Endothelial cell of umbilical vein (primary cell): ENCODE results near the gene CLDN34. TPM values are rescaled to one million over a fixed set of nuclear protein-coding genes. Genes with fewer than 3 reads are reported as not detected.

ENCODE experiments used
- BruUV-seq: library from RNA; stranded (reverse); fragments of 400-500 nt; replicated peaks from 2 replicates; lab custom pipeline; 2021; lab: Mats Ljungman, UMichigan
- CTCF ChIA-PET: fragments of 300-600, 350-600 bp; sonication (Branson Sonifier 250); formaldehyde crosslinking; loops from one replicate; lab custom pipeline; 2021; ENCODE audit warnings: antibody characterized with exemption, inconsistent platforms; lab: Charles Lee
- POLR2A ChIA-PET: fragments of 300-600, 350-600 bp; sonication (Branson Sonifier 250); formaldehyde crosslinking; loops from one replicate; lab custom pipeline; 2021; ENCODE audit warnings: antibody characterized with exemption, inconsistent platforms; lab: Charles Lee
- DNase-seq: peaks from one replicate; pipeline ENCODE4 v3.0.0-alpha.2; 2011; ENCODE audit warnings: low read depth, low spot score
- FAIRE-seq: peaks from 2 replicates; lab custom pipeline; 2011; peaks lifted over from hg19 to GRCh38; lab: Jason Lieb, UNC
- H2AFZ ChIP-seq: 2 replicates; pipeline ENCODE4 v1.6.0; 2012; ENCODE audit warnings: low read depth, low read length, control low read depth, inconsistent platforms
- H3K27ac ChIP-seq: 2 replicates; pipeline ENCODE4 v1.5.1; 2011; ENCODE audit warnings: low read depth, mild to moderate bottlenecking, control low read depth, low read length, moderate library complexity; ENCODE audit not compliant: insufficient read depth
- H3K27me3 ChIP-seq, 2 experiments: 2 replicates each; pipeline versions ENCODE4 v1.6.0 to v1.6.1; 2011; ENCODE audit warnings: low read length in 2 of 2, mixed read lengths in 1 of 2; ENCODE audit not compliant: control insufficient read depth in 2 of 2, insufficient read depth in 2 of 2
- H3K36me3 ChIP-seq, 2 experiments: 2 replicates in 1 of 2; 3 replicates in 1 of 2; pipeline ENCODE4 v1.5.1; 2011; ENCODE audit warnings: low read length in 2 of 2, mild to moderate bottlenecking in 1 of 2, moderate library complexity in 1 of 2; ENCODE audit not compliant: control insufficient read depth in 2 of 2, insufficient read depth in 2 of 2; ENCODE audit errors: extremely low read depth in 1 of 2
- H3K4me1 ChIP-seq: 3 replicates; pipeline ENCODE4 v1.5.1; 2011; ENCODE audit warnings: mild to moderate bottlenecking, low read length; ENCODE audit not compliant: control insufficient read depth, insufficient read depth; ENCODE audit errors: extremely low read depth
- H3K4me2 ChIP-seq: 2 replicates; pipeline ENCODE4 v1.6.1; 2011; ENCODE audit warnings: low read length, control low read depth, mixed read lengths; ENCODE audit not compliant: insufficient read depth
- H3K4me3 ChIP-seq, 3 experiments: fragments of 200-600 bp in 1 of 3; sonication (generic), shearing (Covaris generic) in 1 of 3; replicated peaks in 1 of 3; 2 replicates each; pipeline ENCODE4 v1.5.1; 2011 to 2016; ENCODE audit warnings: control low read depth in 3 of 3, low read length in 3 of 3, mild to moderate bottlenecking in 2 of 3, inconsistent platforms in 1 of 3, low read depth in 1 of 3, moderate library complexity in 1 of 3; ENCODE audit not compliant: insufficient read depth in 1 of 3
- H3K79me2 ChIP-seq: 2 replicates; pipeline ENCODE4 v1.6.0; 2012; ENCODE audit warnings: low read length, inconsistent platforms; ENCODE audit not compliant: control insufficient read depth, insufficient read depth
- H3K9ac ChIP-seq: replicated peaks from 2 replicates; pipeline ENCODE3; 2011; ENCODE audit warnings: low read length, control low read depth; ENCODE audit not compliant: insufficient read depth; ENCODE audit errors: extremely low read depth
- H3K9me1 ChIP-seq: replicated peaks from 3 replicates; pipeline ENCODE4 v1.6.0; 2011; ENCODE audit warnings: mild to moderate bottlenecking, low read length; ENCODE audit not compliant: control insufficient read depth, insufficient read depth; ENCODE audit errors: extremely low read depth
- H3K9me3 ChIP-seq: replicated peaks from 2 replicates; pipeline ENCODE4 v1.5.1; 2012; ENCODE audit warnings: low read length, inconsistent platforms; ENCODE audit not compliant: control insufficient read depth, insufficient read depth
- H4K20me1 ChIP-seq: replicated peaks from 2 replicates; pipeline ENCODE3; 2011; ENCODE audit warnings: mild to moderate bottlenecking, low read length; ENCODE audit not compliant: control insufficient read depth, insufficient read depth; ENCODE audit errors: extremely low read depth
- CTCF ChIP-seq, 2 donors: IDR thresholded peaks; 1 replicate in 1 of 2; 2 replicates in 1 of 2; pipeline ENCODE4 v1.5.1; 2011; ENCODE audit warnings: low read length in 2 of 2, mild to moderate bottlenecking in 2 of 2, moderate library complexity in 2 of 2, control low read depth in 1 of 2, inconsistent platforms in 1 of 2, low read depth in 1 of 2; ENCODE audit not compliant: insufficient read depth in 1 of 2; ENCODE audit errors: extremely low read depth in 1 of 2
- EZH2 ChIP-seq: IDR thresholded peaks from 2 replicates; pipeline ENCODE4 v1.6.1; 2012; ENCODE audit warnings: borderline replicate concordance, low read depth, mild to moderate bottlenecking, moderate library complexity, low read length, inconsistent platforms; ENCODE audit not compliant: severe bottlenecking
- FOS ChIP-seq: IDR thresholded peaks from 2 replicates; pipeline ENCODE4 v1.6.1; 2011; ENCODE audit warnings: mild to moderate bottlenecking, low read length, moderate library complexity, borderline replicate concordance; ENCODE audit not compliant: insufficient read depth
- GATA2 ChIP-seq: IDR thresholded peaks from 2 replicates; pipeline ENCODE4 v1.7.0; 2011; ENCODE audit warnings: low read depth, mild to moderate bottlenecking, moderate library complexity, mixed read lengths, low read length; ENCODE audit not compliant: insufficient read length, insufficient read depth
- JUN ChIP-seq: IDR thresholded peaks from 2 replicates; pipeline ENCODE4 v1.6.1; 2011; ENCODE audit warnings: borderline replicate concordance, low read depth; ENCODE audit not compliant: insufficient read length, insufficient read depth
- MAX ChIP-seq: IDR thresholded peaks from 2 replicates; pipeline ENCODE4 v1.6.1; 2011; ENCODE audit not compliant: insufficient read depth, insufficient read length
- MYC ChIP-seq: IDR thresholded peaks from one replicate; pipeline ENCODE4 v1.6.1; 2011; ENCODE audit warnings: mild to moderate bottlenecking, low read depth, low read length
- POLR2A ChIP-seq: IDR thresholded peaks from 2 replicates; pipeline ENCODE4 v1.6.1; 2012; ENCODE audit warnings: low read depth, mild to moderate bottlenecking, control low read depth, low read length
- POLR2AphosphoS5 ChIP-seq: IDR thresholded peaks from 2 replicates; pipeline ENCODE4 v1.6.1; 2012; ENCODE audit warnings: low read depth, mild to moderate bottlenecking, control low read depth, low read length, moderate library complexity; ENCODE audit not compliant: insufficient read depth
- dilution Hi-C: fragments of 300-500 bp; cut with MboI; formaldehyde crosslinking; loops from one replicate; pipeline ENCODE4 v1.15.0; 2019; ENCODE audit warnings: low sequenced_read_pairs; ENCODE audit not compliant: extremely low pct_ligation_motif_present
- intact Hi-C: fragments of 100-400 bp; cut with micrococcal nuclease; formaldehyde crosslinking; loops from one replicate; pipeline ENCODE4 v1.10.0; 2022
- polyA plus RNA-seq, 4 experiments: library from polyadenylated mRNA; depleted of rRNA in 3 of 4; stranded (reverse) in 3 of 4; unstranded in 1 of 4; fragments of >200 nt; gene quantifications; 2 replicates each; pipeline versions ENCODE4 v1.2.1 to v1.2.3, GENCODE V29; 2011 to 2012; ENCODE audit warnings: missing spikeins in 1 of 4
- total RNA-seq: library from RNA; stranded (reverse); gene quantifications from 2 replicates; pipeline ENCODE4 v1.2.3, GENCODE V29; 2021

CLDN34 gene
- total and polyA plus RNA-seq, 2 donors (not counting 3 experiments of a cell fraction or from before 2014, with no cell fraction given), result 0.08 to 0.46 TPM

GRCh38 chrX:9948406-9948805 is 18.8 kb upstream of the CLDN34 start:
- Histone ChIP-seq H3K9me3 (no peaks in the 10 kb centered on the region), H3K27me3 (no peaks in the 10 kb centered on the region), H3K79me2 (no peaks in the 10 kb centered on the region), H4K20me1 (no peaks in the 10 kb centered on the region), H2AFZ (no peak overlapping the region), H3K4me2 (no peak overlapping the region), H3K27ac (no peak overlapping the region), H3K4me3 (no peak overlapping the region), H3K9ac (no peak overlapping the region), H3K9me1 (no peaks in the 10 kb centered on the region), H3K4me1 (no peaks in the 10 kb centered on the region), H3K36me3 (peaks cover 0 to 4% of the 10 kb centered on the region in 2 experiments)
- BruUV-seq, result no TSS peak
- no peak for DNase-seq
- FAIRE-seq, result no peak
- ChIA-PET CTCF (no interaction called here), POLR2A (no interaction called here)
- dilution Hi-C loops, result no loop called here
- TF ChIP-seq EZH2 (no peak), POLR2AphosphoS5 (no peak), FOS (no peak), GATA2 (no peak), MAX (no peak), JUN (no peak), MYC (no peak), POLR2A (no peak), CTCF (IDR thresholded peaks at IDR 0.05; ENCODE audit: extremely low read depth in 1 of 2, insufficient read depth in 1 of 2, low read depth in 1 of 2, low read length in 2 of 2) (no peak)
- intact Hi-C loops, result no loop called here
